Mesothelial cell of epicardium (in vitro differentiated cells): ENCODE measurements around the gene CRNN. TPM values are rescaled to one million over a fixed set of nuclear protein-coding genes. Genes with fewer than 3 reads are reported as not detected.

Experiments
- DNase-seq, 2 experiments: peaks; one replicate each; pipeline ENCODE4 v3.0.0; 2021; ENCODE audit warnings: low spot score in 2 of 2; ENCODE audit not compliant: unreplicated experiment in 2 of 2
- H3K27ac Mint-ChIP-seq: 2 replicates; pipeline ENCODE4 v1.8.0; 2021; ENCODE audit warnings: mixed read lengths
- H3K27me3 Mint-ChIP-seq: 2 replicates; pipeline ENCODE4 v1.8.0; 2021; ENCODE audit warnings: low read depth, mixed read lengths
- H3K36me3 Mint-ChIP-seq: 2 replicates; pipeline ENCODE4 v1.8.0; 2021; ENCODE audit warnings: mixed read lengths
- H3K4me1 Mint-ChIP-seq: 2 replicates; pipeline ENCODE4 v1.8.0; 2021; ENCODE audit warnings: mixed read lengths
- H3K4me3 Mint-ChIP-seq: 2 replicates; pipeline ENCODE4 v1.8.0; 2021; ENCODE audit warnings: mild to moderate bottlenecking, moderate library complexity, mixed read lengths
- H3K9me3 Mint-ChIP-seq: 2 replicates; pipeline ENCODE4 v1.8.0; 2021; ENCODE audit warnings: mixed read lengths
- CTCF ChIP-seq: fragments of 200-600 bp; sonication (generic); IDR thresholded peaks from one replicate; pipeline ENCODE4 v1.5.0; 2021; ENCODE audit warnings: antibody characterized with exemption; ENCODE audit not compliant: unreplicated experiment
- total RNA-seq: library from RNA; stranded (reverse); gene quantifications from 3 replicates; pipeline ENCODE4 v1.2.1, GENCODE V29; 2021

CRNN gene
- not detected in 3 replicates for total RNA-seq

GRCh38 chr1:152413909-152414308 is at the start of gene CRNN:
Gene CRNN (minus strand): TSS chr1:152414263. CDS start chr1:152412233, 2,030 bp downstream.
- Mint-ChIP-seq H3K27ac (no peak within 1 kb of the TSS), H3K27me3 (no peaks in the 10 kb centered on the region), H3K4me1 (no peaks in the 10 kb centered on the region), H3K9me3 (peaks cover 67% of the 10 kb centered on the region), H3K4me3 (no peak within 1 kb of the TSS), H3K36me3 (peaks cover 4% of the 10 kb centered on the region)
- no peak for TF ChIP-seq CTCF
- no peak for DNase-seq

GRCh38 chr1:152462636-152463035 is 48.6 kb upstream of the CRNN start:
- no peak for TF ChIP-seq CTCF
- no peak overlapping the region for H3K4me3 Mint-ChIP-seq
- no peak for DNase-seq
- H3K27ac Mint-ChIP-seq: no peak overlapping the region
- peaks cover 37% of the 10 kb centered on the region for H3K9me3 Mint-ChIP-seq
- H3K4me1 Mint-ChIP-seq: no peaks in the 10 kb centered on the region
- peaks cover 3% of the 10 kb centered on the region for H3K36me3 Mint-ChIP-seq
- H3K27me3 Mint-ChIP-seq: no peaks in the 10 kb centered on the region

GRCh38 chr1:152461544-152461943 is 47.5 kb upstream of the CRNN start:
- Mint-ChIP-seq H3K4me1 (no peaks in the 10 kb centered on the region), H3K27ac (no peak overlapping the region), H3K27me3 (no peaks in the 10 kb centered on the region), H3K9me3 (peaks cover 32% of the 10 kb centered on the region), H3K4me3 (no peak overlapping the region), H3K36me3 (peaks cover 3% of the 10 kb centered on the region)
- TF ChIP-seq CTCF: peak; percentile 56
- no peak for DNase-seq

GRCh38 chr1:152460529-152460899 is 46.5 kb upstream of the CRNN start:
- H3K4me1 Mint-ChIP-seq: no peaks in the 10 kb centered on the region
- H3K4me3 Mint-ChIP-seq: no peak overlapping the region
- peaks cover 3% of the 10 kb centered on the region for H3K36me3 Mint-ChIP-seq
- no peak for TF ChIP-seq CTCF
- H3K27me3 Mint-ChIP-seq: no peaks in the 10 kb centered on the region
- DNase-seq: no peak
- peaks cover 29% of the 10 kb centered on the region for H3K9me3 Mint-ChIP-seq
- H3K27ac Mint-ChIP-seq: no peak overlapping the region

DNA sequence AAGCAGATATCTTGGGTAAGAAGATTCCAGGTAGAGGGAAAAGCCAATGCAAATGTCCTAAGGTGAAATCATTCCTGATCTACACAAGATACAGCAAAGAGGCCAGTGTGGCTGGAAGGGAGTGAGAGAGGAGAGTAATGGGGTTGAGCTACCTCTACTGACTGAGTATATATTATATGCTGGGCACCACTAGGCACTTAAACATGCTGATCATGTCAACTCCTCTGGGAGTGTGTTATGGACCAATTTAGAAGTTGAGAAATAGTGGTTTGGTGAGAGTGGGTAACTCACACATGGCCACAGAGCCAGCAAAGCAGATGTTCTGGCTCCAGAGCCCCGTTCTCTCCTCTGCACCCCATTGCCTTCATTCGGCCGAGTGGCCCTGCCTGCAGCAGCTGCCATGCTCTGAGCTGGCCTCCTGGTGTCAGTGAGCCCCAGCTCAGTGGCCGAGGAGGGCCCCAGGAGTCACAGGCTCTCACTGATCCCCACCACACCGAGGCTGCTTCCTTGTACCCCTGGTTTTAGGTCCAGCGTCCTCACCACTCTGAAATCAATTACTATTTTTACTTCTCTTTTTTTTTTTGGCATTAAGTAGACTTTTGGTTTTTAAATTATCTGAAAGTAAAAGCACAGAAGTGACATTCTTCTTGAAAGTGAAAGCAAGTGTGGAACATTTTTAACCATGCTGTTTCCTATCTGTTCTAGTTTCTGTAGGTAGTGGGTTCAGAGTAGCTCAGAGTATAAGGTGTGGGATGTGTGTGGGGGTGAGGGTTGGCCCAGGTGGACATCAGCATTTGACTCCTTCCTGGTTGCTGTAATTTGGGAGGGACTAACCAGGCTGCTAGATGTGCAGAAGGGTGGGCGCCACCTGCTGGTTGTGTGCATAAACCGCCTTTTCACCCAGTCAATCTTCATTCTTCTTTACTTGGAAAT is 45.8 kb upstream of the CRNN start:
- Mint-ChIP-seq H3K4me1 (no peaks in the 10 kb centered on the region), H3K27ac (no peak overlapping the region), H3K4me3 (no peak overlapping the region), H3K36me3 (peaks cover 3% of the 10 kb centered on the region), H3K27me3 (no peaks in the 10 kb centered on the region), H3K9me3 (peaks cover 33% of the 10 kb centered on the region)
- TF ChIP-seq CTCF: peak; percentile 53
- no peak for DNase-seq
